Measurements from ENCODE around the gene TBC1D2.

The TBC1D2 gene

DNA sequence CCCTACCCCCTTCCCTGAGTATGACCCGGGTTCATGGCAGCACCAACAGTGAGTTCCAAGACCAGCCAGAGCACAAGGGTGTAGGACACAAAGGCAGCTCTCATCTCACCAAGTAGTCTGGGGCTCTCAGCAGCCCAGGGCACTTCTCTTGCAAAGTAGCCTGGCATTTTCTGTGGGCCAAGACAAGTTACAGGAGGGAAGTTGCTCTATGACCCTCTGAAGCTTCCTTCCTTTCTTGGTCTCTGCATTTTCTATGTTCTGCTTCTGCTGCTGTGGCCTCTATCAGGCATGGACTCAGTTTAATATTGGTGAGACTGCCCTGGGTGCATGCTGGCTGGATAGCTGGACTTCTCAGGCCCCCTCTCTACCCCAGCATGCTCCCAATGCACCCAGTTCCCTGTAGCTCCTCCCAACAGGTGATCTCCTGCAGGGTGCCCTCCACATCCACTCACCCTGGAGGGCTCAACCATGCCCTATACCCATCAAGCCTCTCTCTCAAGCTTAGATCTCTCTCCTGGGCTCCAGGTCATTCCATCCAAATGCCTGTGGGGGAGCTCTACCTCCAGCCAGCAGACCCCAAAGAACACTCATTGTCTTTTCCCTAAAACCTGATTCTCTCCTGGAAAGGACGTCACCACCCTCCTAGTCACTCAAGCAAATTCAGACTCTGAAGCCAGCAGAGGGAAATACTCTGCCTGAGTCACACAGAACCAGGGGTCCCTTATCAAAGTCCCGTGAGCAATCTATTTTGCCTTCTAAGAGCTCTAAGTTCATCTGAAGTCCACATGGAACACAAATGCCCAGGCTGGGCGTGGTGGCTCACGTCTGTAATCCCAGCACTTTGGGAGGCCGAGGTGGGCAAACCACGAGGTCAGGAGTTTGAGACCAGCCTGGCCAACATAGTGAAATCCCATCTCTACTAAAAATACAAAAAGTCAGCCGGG, 13.8 kb downstream of the TBC1D2 start:
- no peak for DNase-seq (ENCODE audit: low read depth in 2 of 2)

GRCh38 chr9:98240475-98240874, 15.0 kb downstream of the TBC1D2 start:
- DNase-seq (ENCODE audit: low read depth in 2 of 2), result no peak

DNA sequence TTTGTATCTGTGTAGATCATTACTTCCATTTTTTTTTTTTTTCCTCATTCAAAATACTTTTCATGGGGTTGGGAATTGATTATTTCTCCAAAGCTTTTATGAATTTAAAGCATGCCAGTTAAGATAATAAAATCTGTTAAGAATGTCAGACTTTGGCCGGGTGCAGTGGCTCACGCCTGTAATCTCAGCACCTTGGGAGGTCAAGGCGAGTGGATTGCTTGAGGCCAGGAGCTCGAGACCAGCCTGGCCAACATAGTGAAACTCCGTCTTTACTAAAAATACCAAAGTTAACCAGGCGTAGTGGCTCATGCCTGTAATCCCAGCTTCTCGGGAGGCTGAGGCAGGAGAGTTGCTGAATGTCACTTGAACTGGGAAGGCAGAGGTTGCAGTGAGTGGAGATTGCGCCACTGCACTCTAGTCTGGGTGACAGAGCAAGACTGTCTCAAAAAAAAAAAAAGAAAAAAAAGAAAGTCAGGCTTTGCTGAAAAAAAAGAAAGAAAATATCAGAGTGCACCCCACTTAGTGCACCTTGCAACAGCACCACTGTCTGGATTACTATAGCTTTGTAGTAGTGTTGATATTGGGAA, 18.5 kb downstream of the TBC1D2 start:
- no peak for DNase-seq (ENCODE audit: low read depth in 2 of 2)

- DNase-seq (ENCODE audit: low read depth in 2 of 2), result no peak
These were observed 20.3 kb downstream of the TBC1D2 start for GRCh38 chr9:98235126-98235525.

- DNase-seq (ENCODE audit: low read depth in 2 of 2), result no peak
These were observed 21.1 kb downstream of the TBC1D2 start for GRCh38 chr9:98234245-98234825.

DNA sequence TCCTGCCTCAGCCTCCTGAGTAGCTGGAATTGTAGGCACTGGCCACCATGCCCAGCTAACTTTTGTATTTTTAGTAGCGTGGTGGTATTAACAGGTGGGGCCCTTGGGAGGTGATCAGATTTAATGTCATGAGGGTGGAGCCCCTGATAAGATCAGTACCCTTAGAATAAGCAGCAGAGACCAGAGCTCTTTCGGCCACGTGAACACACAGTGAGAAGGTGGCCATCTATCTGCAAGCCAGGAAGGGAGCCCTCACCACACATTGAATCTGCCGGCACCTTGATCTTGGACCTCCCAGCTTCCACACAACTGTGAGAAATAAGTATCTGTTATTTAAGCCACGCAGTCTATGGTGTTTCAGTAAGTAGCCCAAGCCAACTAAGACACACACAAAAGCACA, 22.5 kb downstream of the TBC1D2 start:
- no peak for DNase-seq (ENCODE audit: low read depth in 2 of 2)

DNA sequence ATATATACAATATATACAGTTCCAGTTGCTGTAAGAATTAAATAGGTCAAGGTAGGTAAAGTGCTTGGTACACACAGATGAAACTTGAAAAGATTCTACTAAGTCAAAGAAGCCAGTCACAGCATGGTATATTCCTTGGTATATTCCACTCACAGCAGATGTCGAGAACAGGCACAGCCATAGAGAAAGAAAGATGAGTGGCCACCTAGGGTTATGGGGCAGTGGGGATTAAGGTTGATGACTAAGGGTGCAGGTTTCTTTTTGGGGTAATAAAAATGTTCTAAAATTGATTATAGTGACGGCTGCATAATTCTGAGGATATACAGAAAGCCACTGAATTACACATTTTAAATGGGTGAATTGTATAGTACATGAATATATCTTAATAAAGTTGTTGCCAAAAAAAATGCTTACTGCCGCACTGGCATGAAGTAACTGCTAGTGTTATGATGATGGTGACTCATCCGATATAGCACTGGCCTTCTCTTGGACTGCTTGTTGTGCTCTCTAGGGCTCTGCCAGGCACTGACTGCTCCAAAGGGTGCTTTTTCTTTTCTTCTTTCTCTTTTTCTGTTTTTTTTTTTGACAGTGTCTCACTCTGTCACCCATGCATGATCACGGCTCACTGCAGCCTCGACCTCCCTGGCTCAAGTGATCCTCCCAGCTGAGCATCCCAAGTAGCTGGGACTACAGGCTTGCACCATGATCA, 23.5 kb downstream of the TBC1D2 start:
- no peak for DNase-seq (ENCODE audit: low read depth in 2 of 2)

DNA sequence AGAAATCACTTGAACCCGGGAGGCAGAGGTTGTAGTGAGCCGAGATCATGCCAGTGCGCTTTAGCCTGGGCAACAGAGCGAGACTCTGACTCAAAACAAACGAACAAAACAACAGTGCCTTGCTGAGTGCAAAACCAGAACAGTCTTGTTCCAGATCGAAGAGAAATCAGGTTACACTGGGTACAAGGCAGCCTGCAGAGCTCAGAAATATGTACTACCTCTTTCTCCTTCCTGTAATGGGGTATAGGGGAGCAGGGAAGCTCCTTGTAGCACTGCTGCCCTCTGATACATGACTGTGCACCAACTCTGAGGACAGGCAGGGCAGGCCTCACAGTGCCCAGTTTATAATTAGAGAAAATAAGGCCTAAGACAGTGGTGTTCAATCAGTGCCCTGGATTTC, 24.7 kb downstream of the TBC1D2 start:
- DNase-seq (ENCODE audit: low read depth in 2 of 2), result no peak

- DNase-seq (ENCODE audit: low read depth in 2 of 2), result no peak
These were observed 25.1 kb downstream of the TBC1D2 start for GRCh38 chr9:98230304-98230703.

DNA sequence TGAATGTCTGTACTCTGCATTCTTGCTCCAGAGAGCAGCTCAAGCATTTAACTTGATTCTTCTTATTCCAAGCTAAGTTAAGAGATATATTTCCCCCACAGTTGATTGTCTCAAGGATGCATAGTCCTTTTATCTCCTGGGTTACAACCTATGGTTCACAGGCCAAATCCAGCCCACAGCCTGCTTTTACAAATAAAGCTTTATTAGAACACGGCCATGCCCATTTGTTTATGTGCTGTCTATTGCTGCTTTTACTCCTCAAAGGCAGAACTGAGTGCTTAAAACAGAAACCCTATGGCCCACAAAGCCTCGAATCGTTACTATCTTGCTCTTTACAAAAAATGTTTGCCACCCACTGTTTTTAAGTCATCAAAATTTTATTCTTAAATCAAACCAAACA, 25.8 kb downstream of the TBC1D2 start:
- no peak for DNase-seq (ENCODE audit: low read depth in 2 of 2)

DNA sequence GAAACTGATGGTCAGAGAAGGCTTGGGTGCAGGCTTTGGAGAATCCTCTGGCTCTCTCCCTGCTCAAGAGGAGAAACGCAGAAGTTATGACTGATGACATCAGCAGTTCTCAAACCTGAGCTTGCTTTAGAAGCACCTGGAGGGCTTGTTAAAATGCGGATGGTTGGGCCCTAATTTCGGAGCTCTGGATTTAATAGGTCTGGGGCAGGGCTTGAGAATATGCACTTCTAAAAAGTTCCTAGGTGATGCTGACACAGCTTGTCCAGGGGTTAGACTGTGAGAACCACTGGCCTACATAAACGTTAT, 26.4 kb downstream of the TBC1D2 start:
- DNase-seq (ENCODE audit: low read depth in 2 of 2), result no peak

DNA sequence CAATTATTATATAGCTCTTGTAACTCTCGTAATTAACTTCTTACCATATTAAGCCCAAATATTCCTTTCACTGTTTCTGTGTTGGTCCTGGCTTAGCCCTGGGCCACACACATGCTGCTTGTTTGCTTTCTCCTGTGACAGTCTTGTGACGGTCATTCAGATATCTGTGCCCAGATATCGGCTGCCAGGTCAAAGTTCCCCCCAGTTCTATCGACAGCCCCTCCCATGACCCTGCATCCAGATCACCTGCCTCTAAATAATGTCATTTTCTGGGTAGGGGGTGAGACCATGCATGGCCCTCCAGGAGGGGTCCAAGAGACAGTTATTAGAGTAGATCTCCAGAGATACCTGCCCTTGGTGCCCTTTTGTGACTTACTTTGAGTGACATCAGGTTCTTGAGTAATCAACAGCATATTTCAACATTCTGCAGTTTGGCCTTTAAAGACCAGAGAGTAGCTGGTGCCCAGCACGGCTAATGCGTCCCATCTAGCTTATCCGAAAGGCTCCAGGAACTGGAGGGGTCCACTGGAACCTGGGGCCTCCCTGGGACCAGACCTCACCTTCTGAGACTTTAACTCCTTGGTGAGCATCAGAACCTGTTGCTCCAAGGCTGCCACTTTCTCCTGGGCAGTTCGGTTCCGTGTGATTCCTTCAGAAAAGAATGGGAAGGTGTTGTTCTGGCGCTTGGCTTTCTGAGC, 26.9 kb downstream of the TBC1D2 start:
- DNase-seq (ENCODE audit: low read depth in 2 of 2), result no peak

DNA sequence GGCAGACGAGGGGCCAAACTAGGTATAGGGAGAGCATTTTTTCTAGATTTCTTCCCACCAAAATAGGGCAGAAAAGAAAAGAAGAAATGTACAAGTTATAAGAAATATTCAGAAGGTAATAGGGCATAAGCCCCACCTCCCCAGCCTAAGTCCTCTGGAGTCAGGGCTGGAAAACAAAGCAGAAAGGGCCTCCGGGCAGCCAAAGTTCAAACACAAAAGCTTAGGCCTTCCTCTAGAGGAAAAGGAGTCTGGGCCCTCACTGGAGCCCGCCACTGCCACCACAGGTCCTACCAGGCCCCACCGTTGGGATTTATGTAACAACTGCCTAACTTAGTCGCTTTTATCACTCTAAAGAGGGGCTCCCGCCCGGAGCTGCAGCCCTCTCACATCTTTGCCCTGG, 27.6 kb downstream of the TBC1D2 start:
- no peak for DNase-seq (ENCODE audit: low read depth in 2 of 2)

DNA sequence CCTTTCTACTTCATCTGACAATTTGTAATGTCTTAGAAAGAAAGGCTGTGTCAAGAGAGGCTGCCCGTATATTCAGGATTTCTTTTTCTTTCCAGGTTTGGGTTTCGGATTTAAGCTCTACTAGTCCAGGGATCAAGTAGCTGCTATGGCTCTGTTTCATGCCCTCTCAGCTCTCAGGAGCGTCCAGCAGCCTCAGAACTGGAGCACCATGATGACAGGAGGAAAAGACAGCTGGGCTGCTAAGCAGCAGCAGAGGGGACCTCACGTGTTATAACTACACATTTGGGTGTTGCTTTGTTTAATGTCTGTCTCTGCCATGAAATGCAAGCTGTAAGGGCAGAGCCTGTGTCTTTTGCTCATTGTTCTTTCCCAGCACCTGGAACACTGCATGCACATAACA, 28.5 kb downstream of the TBC1D2 start:
- no peak for DNase-seq (ENCODE audit: low read depth in 2 of 2)

DNA sequence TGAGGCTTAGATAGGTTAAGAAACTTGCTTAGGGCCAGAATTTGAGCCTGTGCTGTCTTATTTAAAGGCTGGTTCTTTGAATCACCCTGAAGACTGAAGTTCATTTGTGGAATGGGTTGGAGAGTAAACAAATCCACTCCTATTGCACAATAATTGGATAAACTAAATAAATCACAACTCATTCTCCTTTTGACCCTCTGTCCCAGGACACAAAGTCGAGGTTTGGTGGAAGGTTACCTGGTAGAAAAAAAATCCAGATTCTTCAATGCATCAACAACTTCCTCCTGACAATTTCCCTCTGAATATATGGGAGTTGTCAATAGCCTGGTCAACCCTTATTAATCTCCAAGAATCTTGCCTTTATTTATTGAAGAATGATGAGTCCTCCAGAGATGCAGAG, 28.9 kb downstream of the TBC1D2 start:
- no peak for DNase-seq (ENCODE audit: low read depth in 2 of 2)

GRCh38 chr9:98225015-98225442, 30.4 kb downstream of the TBC1D2 start:
- no peak for DNase-seq (ENCODE audit: low read depth in 2 of 2)

DNA sequence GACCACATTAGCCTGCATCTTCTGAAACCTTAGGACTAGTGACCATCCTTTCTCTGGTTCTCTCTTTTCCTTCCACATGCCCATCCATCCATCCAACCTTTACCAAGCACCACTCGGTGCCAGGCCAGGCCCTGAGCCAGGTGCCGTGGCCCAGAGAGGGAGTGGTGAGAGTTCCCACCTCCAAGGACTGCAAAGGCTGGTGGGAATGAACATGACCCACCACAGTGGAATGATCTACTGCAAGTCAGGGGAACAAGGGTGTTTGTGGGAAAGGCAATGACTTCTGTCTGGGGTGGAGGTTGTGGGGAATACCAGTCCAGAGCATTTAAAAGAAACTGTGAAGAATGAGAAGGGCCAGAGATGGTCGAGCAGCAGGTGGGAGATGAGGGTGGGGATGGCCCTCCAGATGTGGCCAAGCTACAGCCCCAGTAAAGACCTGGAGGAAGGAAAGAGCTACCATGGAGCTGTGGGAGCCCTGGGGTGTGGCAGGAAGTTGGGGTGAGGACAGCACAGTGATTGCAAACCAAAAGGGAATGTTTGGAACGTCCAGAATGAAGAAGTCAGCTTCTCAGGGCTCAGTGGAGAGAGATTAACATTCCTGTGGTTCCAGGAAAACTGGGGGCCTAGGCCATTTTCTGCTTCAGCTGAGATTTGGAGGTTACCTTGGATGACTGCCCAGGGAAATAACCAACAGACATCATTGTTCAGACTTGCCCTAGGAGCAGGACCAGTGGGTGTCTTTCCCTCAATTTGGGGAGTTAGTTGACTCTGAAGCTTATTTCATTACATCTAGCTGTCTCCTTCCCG, 32.4 kb downstream of the TBC1D2 start:
- DNase-seq (ENCODE audit: low read depth in 2 of 2), result no peak

DNA sequence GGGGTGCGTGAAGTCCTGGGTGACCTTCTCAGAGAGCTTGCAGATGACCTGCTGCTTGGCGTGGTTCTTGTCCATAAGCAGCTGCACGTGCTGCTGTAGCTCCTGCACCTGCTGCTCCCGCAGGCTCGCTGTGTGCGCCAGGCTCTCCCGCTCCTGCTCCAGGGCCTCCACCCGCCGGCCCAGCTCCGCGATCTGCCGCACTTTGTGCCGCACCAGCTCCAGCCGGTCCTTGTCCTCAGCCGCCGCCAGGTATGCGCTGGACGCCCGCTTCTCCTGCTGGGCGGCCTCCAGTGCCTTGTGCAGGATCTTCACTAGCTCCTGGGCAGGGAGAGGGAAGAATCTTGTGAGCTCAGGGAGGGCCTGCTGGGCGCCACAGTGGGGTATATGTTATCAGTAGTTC, 34.5 kb downstream of the TBC1D2 start:
- no peak for DNase-seq (ENCODE audit: low read depth in 2 of 2)

DNA sequence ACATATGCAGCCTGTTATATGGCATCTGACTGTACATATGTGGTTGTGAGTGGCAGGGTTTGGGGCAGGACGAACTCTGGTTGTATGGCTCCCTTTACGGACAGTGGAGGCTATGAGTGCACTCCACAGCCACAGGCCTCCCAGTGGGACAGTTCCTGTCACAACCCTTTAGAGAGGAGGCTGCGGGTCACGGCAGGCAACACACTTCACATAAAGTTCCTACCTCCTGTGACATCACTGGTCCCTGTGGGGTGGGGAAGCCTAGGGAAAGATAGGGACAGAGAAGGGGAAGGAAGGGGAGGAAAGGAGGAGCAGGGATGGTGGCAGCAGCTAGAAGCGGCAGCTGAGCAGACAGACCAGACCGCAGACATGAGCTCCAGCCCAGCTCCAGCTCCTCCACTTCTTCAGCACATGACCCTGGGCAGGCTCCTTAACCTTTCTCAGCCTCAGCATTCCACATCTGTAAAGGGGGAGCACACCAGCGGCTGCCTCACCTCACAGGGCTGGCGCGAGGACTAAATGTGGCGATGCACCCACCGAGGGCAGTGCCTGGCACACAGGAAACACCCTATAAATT, 35.6 kb downstream of the TBC1D2 start:
- no peak for DNase-seq (ENCODE audit: low read depth in 2 of 2)

DNA sequence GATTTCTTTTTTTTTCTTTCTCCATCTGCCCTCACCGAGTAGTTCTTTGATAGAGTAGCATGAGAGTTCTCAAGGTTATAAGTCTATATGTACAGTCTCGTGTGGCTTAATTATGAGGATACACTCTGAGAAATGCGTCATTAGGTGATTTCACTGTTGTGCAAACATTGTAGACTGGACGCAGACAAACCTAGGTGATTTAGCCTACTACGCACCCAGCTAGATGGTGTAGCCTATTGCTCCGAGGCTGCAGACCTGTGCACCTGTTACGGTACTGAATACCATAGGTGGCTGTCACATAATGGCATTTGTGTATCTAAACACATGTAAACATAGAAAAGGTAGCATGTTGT, 36.1 kb downstream of the TBC1D2 start:
- DNase-seq (ENCODE audit: low read depth in 2 of 2), result no peak

All from stimulated activated CD8-positive, alpha-beta memory T cell treated with anti-CD3 and anti-CD28 coated beads, Interleukin-2, amount 100 ng/mL, for 1 hour (primary cell).